Measurements from ENCODE around the gene TSPO2. TPM values are rescaled to one million over a fixed set of nuclear protein-coding genes. Genes with fewer than 3 reads are reported as not detected.

The TSPO2 gene
- total RNA-seq, 1 donor from 2014 or later = not detected

- TF ChIP-seq, protein P1, sequence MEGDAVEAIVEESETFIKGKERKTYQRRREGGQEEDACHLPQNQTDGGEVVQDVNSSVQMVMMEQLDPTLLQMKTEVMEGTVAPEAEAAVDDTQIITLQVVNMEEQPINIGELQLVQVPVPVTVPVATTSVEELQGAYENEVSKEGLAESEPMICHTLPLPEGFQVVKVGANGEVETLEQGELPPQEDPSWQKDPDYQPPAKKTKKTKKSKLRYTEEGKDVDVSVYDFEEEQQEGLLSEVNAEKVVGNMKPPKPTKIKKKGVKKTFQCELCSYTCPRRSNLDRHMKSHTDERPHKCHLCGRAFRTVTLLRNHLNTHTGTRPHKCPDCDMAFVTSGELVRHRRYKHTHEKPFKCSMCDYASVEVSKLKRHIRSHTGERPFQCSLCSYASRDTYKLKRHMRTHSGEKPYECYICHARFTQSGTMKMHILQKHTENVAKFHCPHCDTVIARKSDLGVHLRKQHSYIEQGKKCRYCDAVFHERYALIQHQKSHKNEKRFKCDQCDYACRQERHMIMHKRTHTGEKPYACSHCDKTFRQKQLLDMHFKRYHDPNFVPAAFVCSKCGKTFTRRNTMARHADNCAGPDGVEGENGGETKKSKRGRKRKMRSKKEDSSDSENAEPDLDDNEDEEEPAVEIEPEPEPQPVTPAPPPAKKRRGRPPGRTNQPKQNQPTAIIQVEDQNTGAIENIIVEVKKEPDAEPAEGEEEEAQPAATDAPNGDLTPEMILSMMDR (IDR thresholded peaks at IDR 0.05) = no peak
- TF ChIP-seq POLR2A (IDR thresholded peaks at IDR 0.05) (no peak), POLR2AphosphoS5 (IDR thresholded peaks at IDR 0.05; ENCODE audit: insufficient read depth in 1 of 2, low read depth in 1 of 2) (no peak)
These were observed 42.9 kb downstream of the TSPO2 start for GRCh38 chr6:41085182-41085581.

DNA sequence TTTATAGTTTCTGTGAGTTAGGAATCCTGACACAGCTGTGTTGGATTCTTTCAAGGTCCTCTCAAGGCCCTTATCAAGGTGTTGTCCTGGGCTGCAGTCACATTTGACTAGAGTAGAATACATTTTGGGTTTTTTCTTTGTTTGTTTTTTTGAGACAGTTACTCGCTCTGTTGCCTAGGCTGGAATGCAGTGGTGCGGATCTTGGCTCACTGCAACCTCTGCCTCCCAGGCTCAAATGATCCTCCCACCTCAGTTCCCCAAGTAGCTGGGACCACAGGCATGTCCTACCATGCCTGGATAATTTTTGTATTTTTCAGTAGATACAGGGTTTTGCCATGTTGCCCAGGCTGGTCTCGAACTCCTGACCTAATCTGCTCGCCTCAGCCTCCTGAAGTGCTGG, 46.2 kb downstream of the TSPO2 start:
- Histone ChIP-seq H3K4me3 (no peak overlapping the region), H3K27ac (no peak overlapping the region), H3K27me3 (no peaks in the 10 kb centered on the region), H3K36me3 (peaks cover 8 to 50% of the 10 kb centered on the region in 2 donors), H3K9me3 (no peaks in the 10 kb centered on the region), H3K4me1 (no peaks in the 10 kb centered on the region)
- no peak for DNase-seq (ENCODE audit: extremely low spot score in 2 of 2)
- intact Hi-C loops (cut with DNase I) = no loop called here
- no peak for TF ChIP-seq POLR2AphosphoS5 (IDR thresholded peaks at IDR 0.05; ENCODE audit: insufficient read depth in 1 of 2, low read depth in 1 of 2)
- TF ChIP-seq POLR2A (IDR thresholded peaks at IDR 0.05) = no peak
- TF ChIP-seq, protein P1 (IDR thresholded peaks at IDR 0.05) = no peak

More at GRCh38 chr6:41085182-41085581, 42.9 kb downstream of the TSPO2 start:
- Histone ChIP-seq H3K27me3 (no peaks in the 10 kb centered on the region), H3K9me3 (no peaks in the 10 kb centered on the region), H3K36me3 (peaks cover 8 to 28% of the 10 kb centered on the region in 2 donors), H3K27ac (no peak overlapping the region), H3K4me1 (no peaks in the 10 kb centered on the region), H3K4me3 (no peak overlapping the region)
- DNase-seq (ENCODE audit: extremely low spot score in 2 of 2) = no peak
- intact Hi-C loops (cut with DNase I) = no loop called here

- H3K27ac ChIP-seq = no peak overlapping the region
- no peaks in the 10 kb centered on the region for H3K27me3 ChIP-seq
- DNase-seq (ENCODE audit: extremely low spot score in 2 of 2) = no peak
- H3K9me3 ChIP-seq = no peaks in the 10 kb centered on the region
- peaks cover 8 to 74% of the 10 kb centered on the region in 2 donors for H3K36me3 ChIP-seq
- no peak overlapping the region for H3K4me3 ChIP-seq
- H3K4me1 ChIP-seq = no peaks in the 10 kb centered on the region
- TF ChIP-seq, protein P1 (IDR thresholded peaks at IDR 0.05) = no peak
- no peak for TF ChIP-seq POLR2A (IDR thresholded peaks at IDR 0.05)
- TF ChIP-seq POLR2AphosphoS5 (IDR thresholded peaks at IDR 0.05; ENCODE audit: insufficient read depth in 1 of 2, low read depth in 1 of 2) = no peak
- intact Hi-C loops (cut with DNase I) = no loop called here
These were observed 48.8 kb downstream of the TSPO2 start for GRCh38 chr6:41090841-41091761.

DNA sequence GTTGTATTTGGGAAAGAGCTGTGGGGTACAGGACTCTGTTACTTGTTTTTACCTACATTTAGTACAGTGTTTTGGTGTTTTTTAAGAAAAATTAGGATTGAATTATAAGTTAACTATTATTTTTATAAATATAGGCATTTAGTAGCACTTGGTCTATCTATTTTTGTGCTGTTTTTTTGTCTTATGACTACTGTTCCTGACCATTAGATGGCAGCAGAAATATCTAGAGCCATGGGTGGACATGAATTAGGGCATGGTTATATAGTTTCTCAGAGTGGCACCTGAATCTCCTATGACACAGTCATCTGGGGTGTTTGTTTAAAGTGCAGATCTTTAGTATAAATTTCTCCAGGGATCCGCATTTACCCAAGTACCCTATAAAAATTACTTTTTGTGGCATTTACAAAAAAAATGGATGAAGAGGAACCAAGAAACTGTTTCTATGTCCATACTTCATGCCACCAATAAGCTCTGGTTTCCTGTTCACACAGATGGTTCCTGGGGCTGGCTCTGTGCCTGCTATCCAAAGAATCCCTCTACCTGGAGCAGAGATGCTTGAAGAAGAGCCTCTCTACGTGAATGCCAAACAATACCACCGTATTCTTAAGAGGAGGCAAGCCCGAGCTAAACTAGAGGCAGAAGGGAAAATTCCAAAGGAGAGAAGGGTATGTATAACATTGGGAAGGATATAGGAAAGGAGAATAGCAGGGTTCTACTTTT, 50.3 kb downstream of the TSPO2 start:
- Histone ChIP-seq H3K36me3 (peaks cover 8 to 83% of the 10 kb centered on the region in 2 donors), H3K27me3 (no peaks in the 10 kb centered on the region), H3K27ac (no peak overlapping the region), H3K9me3 (no peaks in the 10 kb centered on the region), H3K4me3 (no peak overlapping the region), H3K4me1 (no peaks in the 10 kb centered on the region)
- no peak for DNase-seq (ENCODE audit: extremely low spot score in 2 of 2)
- TF ChIP-seq, protein P1 (IDR thresholded peaks at IDR 0.05) = no peak
- TF ChIP-seq POLR2A (IDR thresholded peaks at IDR 0.05) (no peak), POLR2AphosphoS5 (IDR thresholded peaks at IDR 0.05; ENCODE audit: insufficient read depth in 1 of 2, low read depth in 1 of 2) (no peak)
- intact Hi-C loops (cut with DNase I) = no loop called here
